Uterus (tissue), 2 donors: Measurements from ENCODE around the gene ELL2.

ENCODE experiments used
- CTCF ChIP-seq, 4 experiments: fragments of 200-600 bp in 2 of 4; fragments of 450-650 bp in 2 of 4; sonication (generic) in 2 of 4; IDR thresholded peaks; one replicate each; pipeline ENCODE4 v1.5.1; 2016 to 2019; ENCODE audit warnings: antibody characterized with exemption in 4 of 4, mild to moderate bottlenecking in 2 of 4, moderate library complexity in 1 of 4
- POLR2A ChIP-seq, 2 donors: fragments of 450-650 bp; IDR thresholded peaks; one replicate each; pipeline ENCODE4 v1.6.1; 2016; ENCODE audit warnings: antibody characterized with exemption in 2 of 2, mild to moderate bottlenecking in 1 of 2, moderate library complexity in 1 of 2

GRCh38 chr5:95886340-95887044 lies 75.2 kb downstream of the ELL2 start:
- TF ChIP-seq POLR2A (IDR thresholded peaks at IDR 0.05): no peak
- TF ChIP-seq CTCF (IDR thresholded peaks at IDR 0.05): no peak
